ENCODE results near the gene FAM20A. TPM values are rescaled to one million over a fixed set of nuclear protein-coding genes. Genes with fewer than 3 reads are reported as not detected.

FAM20A gene
- total and polyA plus RNA-seq, 9 of the 15 experiments (the other 6 are each of a cell fraction or from before 2014, with no cell fraction given) = 0.07 TPM; not detected in 8

- H3K4me2 ChIP-seq (ENCODE audit: insufficient read depth, low read length) = no peak overlapping the region
- intact Hi-C loops (cut with micrococcal nuclease) = no loop called here
- 0% methylated on average over 2 of the region's 2 CpGs for WGBS (ENCODE audit: insufficient coverage, low coverage, missing lambda C conversion rate)
- H3K9ac ChIP-seq (ENCODE audit: insufficient read depth in 1 of 2, low read depth in 2 of 2, low read length in 2 of 2) = no peak overlapping the region
- no peak overlapping the region for H3K4me3 ChIP-seq
- H2AFZ ChIP-seq (ENCODE audit: low read depth, low read length) = no peak overlapping the region
- H3K27ac ChIP-seq (ENCODE audit: extremely low read depth, low read depth, low read length) = no peak overlapping the region
- H3K27me3 ChIP-seq (ENCODE audit: control insufficient read depth in 2 of 2, insufficient read depth in 2 of 2, low read length in 2 of 2) = peaks cover 16 to 24% of the 10 kb centered on the region in 2 experiments
- no peaks in the 10 kb centered on the region for H4K20me1 ChIP-seq (replicated peaks; ENCODE audit: control insufficient read depth, insufficient read depth, low read length)
- ATAC-seq (no peak), DNase-seq (ENCODE audit: extremely low read depth in 1 of 4, low spot score in 3 of 4) (no peak), FAIRE-seq (no peak)
- ChIA-PET CTCF (ENCODE audit: low intra/inter-chr PET ratio) (no interaction called here), POLR2A (no interaction called here)
- in situ Hi-C loops (cut with MboI) = no loop called here
- H3K4me1 ChIP-seq (replicated peaks in 1 of 2; ENCODE audit: control insufficient read depth in 2 of 2, insufficient read depth in 2 of 2, low read length in 2 of 2) = peaks cover 6 to 13% of the 10 kb centered on the region in 2 experiments; a peak in 3 of 5 replicates
- no TSS peak for BruUV-seq (replicated peaks)
- H3K36me3 ChIP-seq (ENCODE audit: control insufficient read depth, insufficient read depth, low read length) = no peaks in the 10 kb centered on the region
- no peaks in the 10 kb centered on the region for H3K9me3 ChIP-seq (replicated peaks; ENCODE audit: control insufficient read depth, insufficient read depth, low read depth, low read length)
- no peaks in the 10 kb centered on the region for H3K9me1 ChIP-seq (ENCODE audit: control insufficient read depth, insufficient read depth, low read length)
- TF ChIP-seq, protein P1, sequence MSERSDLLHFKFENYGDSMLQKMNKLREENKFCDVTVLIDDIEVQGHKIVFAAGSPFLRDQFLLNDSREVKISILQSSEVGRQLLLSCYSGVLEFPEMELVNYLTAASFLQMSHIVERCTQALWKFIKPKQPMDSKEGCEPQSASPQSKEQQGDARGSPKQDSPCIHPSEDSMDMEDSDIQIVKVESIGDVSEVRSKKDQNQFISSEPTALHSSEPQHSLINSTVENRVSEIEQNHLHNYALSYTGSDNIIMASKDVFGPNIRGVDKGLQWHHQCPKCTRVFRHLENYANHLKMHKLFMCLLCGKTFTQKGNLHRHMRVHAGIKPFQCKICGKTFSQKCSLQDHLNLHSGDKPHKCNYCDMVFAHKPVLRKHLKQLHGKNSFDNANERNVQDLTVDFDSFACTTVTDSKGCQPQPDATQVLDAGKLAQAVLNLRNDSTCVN (CRISPR knock-in tag; IDR thresholded peaks at IDR 0.05) = no peak
- no peaks in the 10 kb centered on the region for H3K79me2 ChIP-seq (ENCODE audit: control insufficient read depth, insufficient read depth, low read length)
These were observed 5.2 kb downstream of the FAM20A start for GRCh38 chr17:68595986-68596385.

- no TSS peak for BruUV-seq (replicated peaks)
- ATAC-seq (no peak), FAIRE-seq (no peak), DNase-seq (ENCODE audit: extremely low read depth in 1 of 4, low spot score in 3 of 4) (no peak)
- Histone ChIP-seq H3K9me1 (ENCODE audit: control insufficient read depth, insufficient read depth, low read length) (no peaks in the 10 kb centered on the region), H3K4me2 (ENCODE audit: insufficient read depth, low read length) (no peak overlapping the region), H3K27me3 (ENCODE audit: control insufficient read depth in 2 of 2, insufficient read depth in 2 of 2, low read length in 2 of 2) (peaks cover 16 to 21% of the 10 kb centered on the region in 2 experiments), H3K79me2 (ENCODE audit: control insufficient read depth, insufficient read depth, low read length) (no peaks in the 10 kb centered on the region), H3K9ac (ENCODE audit: insufficient read depth in 1 of 2, low read depth in 2 of 2, low read length in 2 of 2) (no peak overlapping the region), H3K36me3 (ENCODE audit: control insufficient read depth, insufficient read depth, low read length) (no peaks in the 10 kb centered on the region), H3K4me1 (replicated peaks in 1 of 2; ENCODE audit: control insufficient read depth in 2 of 2, insufficient read depth in 2 of 2, low read length in 2 of 2) (peaks cover 6 to 8% of the 10 kb centered on the region in 2 experiments; a peak in 3 of 5 replicates), H3K9me3 (replicated peaks; ENCODE audit: control insufficient read depth, insufficient read depth, low read depth, low read length) (no peaks in the 10 kb centered on the region), H3K27ac (ENCODE audit: extremely low read depth, low read depth, low read length) (no peak overlapping the region), H2AFZ (ENCODE audit: low read depth, low read length) (no peak overlapping the region), H3K4me3 (no peak overlapping the region), H4K20me1 (replicated peaks; ENCODE audit: control insufficient read depth, insufficient read depth, low read length) (no peaks in the 10 kb centered on the region)
- TF ChIP-seq EP400 (IDR thresholded peaks at IDR 0.05) = no peak
- TF ChIP-seq ZNF79 (CRISPR knock-in tag; IDR thresholded peaks at IDR 0.05; ENCODE audit: low read depth) = no peak
- TF ChIP-seq TCF7 (IDR thresholded peaks at IDR 0.05; ENCODE audit: borderline replicate concordance) = no peak
- no peak for TF ChIP-seq SMARCA5 (IDR thresholded peaks at IDR 0.05)
- TF ChIP-seq PRMT5 (CRISPR knock-in tag; IDR thresholded peaks at IDR 0.05) = no peak
- TF ChIP-seq POLR3A (IDR thresholded peaks at IDR 0.05; ENCODE audit: borderline replicate concordance, extremely low read depth, insufficient read depth, insufficient read length) = no peak
- TF ChIP-seq BCOR (IDR thresholded peaks at IDR 0.05) = no peak
- TF ChIP-seq GABPB1 (CRISPR knock-in tag; IDR thresholded peaks at IDR 0.05) = no peak
- TF ChIP-seq KDM4B (IDR thresholded peaks at IDR 0.05; ENCODE audit: borderline replicate concordance in 2 of 2, low read depth in 1 of 2) = no peak
- ChIA-PET POLR2A (interaction anchor here (0.7 kb wide), 1 partner anchor 98 kb away, joined by 3 read pairs; no protein-coding TSS in a partner anchor), CTCF (ENCODE audit: low intra/inter-chr PET ratio) (no interaction called here)
- in situ Hi-C loops (cut with MboI) (no loop called here), intact Hi-C loops (cut with micrococcal nuclease) (no loop called here)
- 2% methylated on average over 5 of the region's 5 CpGs for WGBS (ENCODE audit: insufficient coverage, low coverage, missing lambda C conversion rate)
These were observed 5.7 kb downstream of the FAM20A start for GRCh38 chr17:68595496-68595895.

Measured in K562 (cell line).